ENCODE data around the gene EDN1.
"Not testable (repeated sequence)": the region's sequence is repeated elsewhere in the genome, so short reads cannot be mapped to it uniquely, and the experiment has no call there.

Gene EDN1

DNA sequence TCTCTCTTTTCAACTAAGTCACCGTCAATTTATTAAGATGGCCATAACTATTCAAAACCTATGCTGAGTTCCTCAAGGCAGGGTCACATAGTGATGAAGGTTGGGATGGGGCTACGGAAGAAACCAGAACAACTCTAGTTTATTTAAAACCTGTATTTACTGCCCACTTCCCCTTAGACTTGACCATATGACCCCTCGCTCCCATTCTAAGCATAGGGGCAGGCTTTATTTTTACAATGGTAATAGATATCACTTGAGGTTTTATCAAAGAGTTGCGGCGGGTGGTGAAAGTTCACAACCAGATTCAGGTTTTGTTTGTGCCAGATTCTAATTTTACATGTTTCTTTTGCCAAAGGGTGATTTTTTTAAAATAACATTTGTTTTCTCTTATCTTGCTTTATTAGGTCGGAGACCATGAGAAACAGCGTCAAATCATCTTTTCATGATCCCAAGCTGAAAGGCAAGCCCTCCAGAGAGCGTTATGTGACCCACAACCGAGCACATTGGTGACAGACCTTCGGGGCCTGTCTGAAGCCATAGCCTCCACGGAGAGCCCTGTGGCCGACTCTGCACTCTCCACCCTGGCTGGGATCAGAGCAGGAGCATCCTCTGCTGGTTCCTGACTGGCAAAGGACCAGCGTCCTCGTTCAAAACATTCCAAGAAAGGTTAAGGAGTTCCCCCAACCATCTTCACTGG, 5.5 kb downstream of the EDN1 start:
- no peak for DNase-seq

DNA sequence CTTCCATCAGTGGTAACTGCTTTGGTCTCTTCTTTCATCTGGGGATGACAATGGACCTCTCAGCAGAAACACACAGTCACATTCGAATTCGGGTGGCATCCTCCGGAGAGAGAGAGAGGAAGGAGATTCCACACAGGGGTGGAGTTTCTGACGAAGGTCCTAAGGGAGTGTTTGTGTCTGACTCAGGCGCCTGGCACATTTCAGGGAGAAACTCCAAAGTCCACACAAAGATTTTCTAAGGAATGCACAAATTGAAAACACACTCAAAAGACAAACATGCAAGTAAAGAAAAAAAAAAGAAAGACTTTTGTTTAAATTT, 6.1 kb downstream of the EDN1 start:
- DNase-seq = no peak

DNA sequence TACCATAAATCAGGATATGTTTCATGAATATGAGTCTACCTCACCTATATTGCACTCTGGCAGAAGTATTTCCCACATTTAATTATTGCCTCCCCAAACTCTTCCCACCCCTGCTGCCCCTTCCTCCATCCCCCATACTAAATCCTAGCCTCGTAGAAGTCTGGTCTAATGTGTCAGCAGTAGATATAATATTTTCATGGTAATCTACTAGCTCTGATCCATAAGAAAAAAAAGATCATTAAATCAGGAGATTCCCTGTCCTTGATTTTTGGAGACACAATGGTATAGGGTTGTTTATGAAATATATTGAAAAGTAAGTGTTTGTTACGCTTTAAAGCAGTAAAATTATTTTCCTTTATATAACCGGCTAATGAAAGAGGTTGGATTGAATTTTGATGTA, 6.4 kb downstream of the EDN1 start:
- no peak for DNase-seq

DNA sequence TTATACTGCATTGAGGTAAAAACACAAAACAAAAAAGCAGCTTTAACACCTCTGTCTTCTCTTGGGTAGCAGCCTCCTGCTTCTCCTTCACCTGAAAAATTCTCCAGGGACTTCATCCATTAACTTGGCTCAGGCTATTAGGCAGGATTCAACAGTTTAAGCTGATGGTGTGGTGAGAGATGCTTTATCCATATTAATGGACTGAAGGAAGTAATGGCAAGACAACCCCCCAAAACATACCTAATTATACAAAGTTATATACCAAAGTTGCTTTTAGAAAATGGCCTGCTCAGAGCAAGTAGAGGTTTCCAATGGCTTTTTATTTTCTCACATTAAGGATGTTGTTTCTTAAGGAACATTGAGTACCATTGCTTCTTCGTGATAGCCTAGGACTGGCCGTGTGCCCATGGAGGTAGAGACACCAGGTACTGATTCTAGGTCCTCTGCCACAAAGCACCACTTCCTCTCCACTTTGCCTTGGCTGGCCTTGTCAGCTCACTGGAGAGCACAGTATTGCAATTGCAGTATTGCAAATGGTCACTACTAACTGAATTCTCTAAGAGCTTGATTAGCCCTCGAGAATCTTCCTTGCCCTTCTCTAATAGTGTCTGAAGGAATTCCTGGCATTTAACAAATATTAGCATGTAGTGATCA, 7.3 kb downstream of the EDN1 start:
- DNase-seq = no peak

DNA sequence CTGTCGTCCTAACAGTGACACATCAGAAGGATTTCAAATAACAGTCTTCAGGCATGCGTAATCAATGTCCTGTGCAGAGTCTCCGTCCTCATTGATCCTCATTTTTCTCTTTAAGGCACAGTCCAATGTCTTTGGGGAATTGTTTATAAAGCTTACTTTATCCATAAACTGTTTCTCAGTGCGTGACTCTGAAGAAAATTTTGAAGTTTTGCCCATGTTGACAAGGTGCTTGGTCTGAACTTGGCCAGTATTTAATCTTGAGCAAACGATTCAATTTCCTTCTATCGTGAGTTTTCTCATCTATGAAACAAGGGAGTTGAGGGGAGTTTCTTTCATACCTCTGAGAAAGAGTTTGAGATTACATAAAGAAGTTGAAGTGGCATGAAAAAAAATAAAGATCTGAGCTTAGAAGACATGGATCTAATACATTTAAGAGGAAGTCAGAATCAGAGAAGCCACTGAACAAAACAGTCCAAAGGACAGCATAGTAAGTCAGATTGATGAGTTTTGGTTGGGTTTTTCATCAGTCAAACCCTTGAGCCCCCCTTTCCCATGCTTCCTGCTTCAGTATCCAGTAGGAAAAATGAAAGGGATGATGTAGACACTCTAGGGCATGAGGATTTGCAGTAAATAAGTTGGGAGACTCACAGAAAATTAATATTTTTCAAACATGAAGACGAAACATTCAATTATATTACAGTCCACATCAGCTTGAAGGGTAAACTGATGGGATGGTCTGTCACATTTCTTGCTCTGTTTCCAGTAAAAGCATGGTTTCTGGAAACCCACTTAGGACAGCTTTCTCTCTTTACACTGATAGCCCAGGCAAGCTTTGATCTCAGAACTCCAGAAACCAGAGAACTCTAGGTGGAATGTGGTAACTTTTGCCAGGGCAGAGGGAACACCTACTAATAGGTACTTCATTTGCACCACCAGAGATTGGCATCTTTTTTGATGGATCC, 8.1 kb downstream of the EDN1 start:
- no peak for DNase-seq

DNA sequence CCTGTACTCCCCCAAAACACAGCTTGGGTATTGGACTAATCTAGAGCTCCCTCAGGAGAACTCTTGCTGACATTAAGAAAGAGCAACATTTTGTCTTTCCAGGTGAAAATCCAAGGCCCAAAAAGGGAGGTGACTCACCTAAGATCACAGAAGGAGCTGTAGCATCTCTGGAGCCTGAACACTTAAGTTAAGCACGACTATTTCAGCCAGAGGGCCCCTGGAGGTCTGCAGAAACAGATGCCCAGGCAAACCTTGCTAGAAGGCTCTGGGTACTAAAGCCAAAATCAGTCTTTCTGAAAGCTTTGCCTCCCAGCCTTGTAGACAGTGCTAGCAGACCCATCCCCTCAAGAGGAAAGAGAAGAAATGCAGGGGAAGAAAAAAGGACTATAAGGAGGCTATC, 8.8 kb downstream of the EDN1 start:
- no peak for DNase-seq

DNA sequence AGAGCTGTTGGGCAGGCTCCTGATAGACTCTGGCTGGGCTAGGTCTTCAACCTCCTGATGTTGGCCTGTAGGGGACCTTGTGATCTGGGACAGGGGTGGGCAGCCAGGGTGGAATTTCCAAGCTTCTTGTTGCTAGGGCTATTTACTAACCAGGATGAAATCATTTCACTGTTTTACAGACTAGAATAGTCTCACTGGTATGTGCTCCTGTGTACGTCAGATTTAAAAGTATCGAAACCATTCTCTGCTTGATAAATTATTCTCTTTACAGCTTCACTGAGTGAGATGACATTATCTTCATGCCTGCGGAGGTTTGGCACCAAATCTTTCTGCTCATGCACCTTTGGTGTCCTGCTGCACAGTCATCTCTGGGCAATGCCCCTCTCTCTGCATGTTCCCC, 10.9 kb downstream of the EDN1 start:
- DNase-seq = no peak

DNA sequence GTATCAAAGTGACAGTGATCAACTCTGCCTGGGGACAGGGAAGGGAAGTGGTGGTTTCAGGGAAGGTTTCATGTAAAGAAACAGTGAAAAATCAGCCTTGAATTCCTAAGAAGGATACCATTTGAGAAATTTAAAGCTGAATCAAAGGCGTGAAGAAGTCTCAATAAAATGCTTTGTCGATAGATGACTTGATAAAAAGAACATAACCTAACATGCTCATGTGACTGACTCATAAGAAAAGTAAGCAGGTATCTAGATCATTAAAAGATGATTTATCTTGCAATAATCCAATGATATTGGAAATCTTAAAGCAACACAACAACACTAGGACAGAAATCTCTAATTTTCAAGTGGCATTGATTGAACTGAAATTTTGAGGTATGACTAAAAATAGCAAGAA, 14.3 kb downstream of the EDN1 start:
- DNase-seq = no peak

DNA sequence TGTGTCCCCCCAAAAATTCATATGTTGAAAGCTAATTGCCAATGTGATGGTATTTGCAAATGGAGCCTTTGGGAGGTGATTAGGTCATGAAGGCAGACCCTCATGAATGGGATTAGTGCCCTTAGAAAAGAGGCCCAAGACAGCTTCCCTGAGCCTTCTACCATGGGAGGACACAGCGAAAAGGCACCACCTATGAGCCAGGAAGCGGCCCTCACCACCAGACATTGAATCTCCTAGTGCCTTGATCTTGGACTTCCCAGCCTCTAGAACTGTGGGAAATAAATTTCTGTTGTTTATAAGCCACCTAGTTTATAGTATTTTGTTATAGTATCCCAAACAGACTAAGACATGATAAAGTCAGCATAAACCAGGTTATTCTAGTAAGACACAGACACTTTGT, 18.9 kb downstream of the EDN1 start:
- DNase-seq = no peak

DNA sequence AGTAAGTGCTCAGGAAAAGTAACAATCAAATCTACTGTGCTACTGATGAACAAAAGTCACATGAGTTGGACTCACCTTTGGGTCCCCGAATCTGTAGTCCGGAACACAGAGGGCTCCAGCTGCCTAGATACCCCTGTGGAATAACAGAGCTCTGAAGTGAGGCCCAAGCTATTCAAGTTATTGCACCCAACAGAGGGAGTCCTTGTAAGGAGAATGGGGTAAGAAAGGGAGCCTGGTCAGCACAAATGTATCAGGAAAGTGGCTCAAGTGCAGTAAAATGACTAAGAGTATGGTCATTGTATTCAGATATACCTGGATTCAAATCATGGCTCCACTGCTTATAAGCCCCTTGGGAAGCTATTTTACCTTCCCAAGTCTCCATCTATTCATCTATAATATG, 20.9 kb downstream of the EDN1 start:
- DNase-seq = no peak

DNA sequence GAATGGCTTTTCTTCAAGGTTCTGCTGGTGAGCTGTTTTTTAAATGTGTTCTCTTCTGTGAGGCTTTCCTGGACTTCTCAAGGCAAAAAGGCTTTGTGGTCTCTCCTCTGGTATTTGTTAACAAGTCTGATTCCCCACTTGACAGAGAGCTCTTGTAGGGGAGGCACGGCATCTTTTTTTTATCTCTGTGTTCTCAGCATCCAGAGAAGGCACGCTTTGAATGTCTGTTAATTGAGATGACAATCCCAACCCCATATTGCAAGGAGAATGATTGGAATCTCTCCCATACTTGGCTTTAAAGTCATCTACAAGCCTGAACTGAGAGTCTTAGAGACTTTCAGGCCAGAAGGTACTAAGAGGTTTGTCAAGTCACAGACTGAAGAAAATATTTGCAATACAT, 22.6 kb downstream of the EDN1 start:
- no peak for DNase-seq

DNA sequence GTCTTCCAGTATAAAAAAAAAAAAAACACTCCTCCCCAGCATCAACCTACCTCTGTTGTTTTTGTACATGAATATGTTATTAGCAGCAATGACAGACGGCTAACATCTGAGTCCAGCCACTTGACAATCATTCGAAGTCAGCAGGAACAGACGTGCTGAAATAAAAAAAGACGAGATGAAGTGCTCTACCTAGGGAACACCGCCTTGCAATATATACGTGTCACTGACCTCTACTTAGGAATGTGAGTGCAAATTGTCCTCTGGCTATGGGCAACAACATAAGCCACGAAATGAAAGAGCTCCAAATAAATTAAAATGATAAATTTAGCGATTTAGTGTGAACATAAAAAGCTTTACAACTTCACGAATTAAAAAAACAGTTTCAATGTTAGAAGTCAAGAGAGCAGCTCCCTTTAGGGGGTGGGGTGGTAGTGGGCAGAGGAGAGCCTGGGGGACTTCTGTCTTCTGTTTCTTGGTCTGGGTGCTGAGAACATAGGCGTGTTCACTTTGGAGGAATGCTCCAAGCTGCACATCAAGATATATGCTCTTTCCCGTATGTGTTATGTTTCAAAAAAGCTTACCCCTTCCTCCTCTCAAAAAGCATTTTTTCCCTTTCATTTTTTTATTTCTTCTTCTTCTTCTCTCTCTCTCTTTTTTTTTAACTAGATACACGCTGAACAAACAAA, 23.3 kb downstream of the EDN1 start:
- no peak for DNase-seq

DNA sequence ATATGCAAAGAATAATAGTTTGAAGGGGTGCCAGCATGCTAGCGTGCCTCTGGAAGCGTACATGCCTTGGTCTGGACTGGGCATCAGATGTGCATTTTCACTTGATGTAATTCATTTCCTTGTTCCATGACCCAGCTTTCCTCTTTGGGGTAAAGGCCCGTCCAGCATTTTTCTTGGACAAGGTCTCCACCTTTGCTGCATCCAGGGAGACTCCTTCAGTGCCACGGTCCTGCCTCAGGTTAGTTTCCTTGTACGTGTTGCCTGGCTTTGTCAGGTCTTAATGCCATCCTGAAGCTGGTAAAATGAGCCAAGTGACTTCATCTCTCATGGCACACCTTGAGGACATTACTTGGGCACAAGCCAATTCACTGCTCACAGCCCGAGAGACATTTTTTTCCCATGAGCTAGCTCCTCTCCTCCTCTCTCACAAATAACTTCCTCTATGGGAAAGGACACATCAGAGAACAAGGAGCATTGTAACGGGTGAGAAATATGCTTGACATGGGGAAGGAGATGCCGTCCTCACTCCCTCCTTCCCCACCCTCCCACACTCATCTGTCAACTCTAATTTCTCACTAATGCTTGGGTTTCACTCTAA, 23.9 kb downstream of the EDN1 start:
- no peak for DNase-seq

DNA sequence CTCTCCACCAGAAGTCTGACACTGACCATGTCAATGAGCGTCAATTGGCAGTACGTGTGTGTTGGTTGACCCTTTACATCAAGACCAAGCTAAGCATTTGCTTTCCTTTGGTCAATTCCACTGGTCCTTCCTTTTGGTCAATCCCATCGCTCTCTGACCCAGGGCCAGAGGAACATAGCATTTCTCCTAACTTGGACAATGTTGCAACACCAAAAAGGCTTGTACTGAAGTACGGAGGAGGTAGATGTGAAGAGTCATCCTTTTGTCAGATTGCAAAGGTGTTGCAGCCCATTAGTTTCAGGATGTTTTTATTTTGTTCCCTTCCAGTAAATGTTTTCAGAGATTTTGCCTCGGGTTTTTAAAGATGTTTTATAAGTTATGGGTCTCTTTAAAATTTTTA, 24.6 kb downstream of the EDN1 start:
- DNase-seq = no peak

DNA sequence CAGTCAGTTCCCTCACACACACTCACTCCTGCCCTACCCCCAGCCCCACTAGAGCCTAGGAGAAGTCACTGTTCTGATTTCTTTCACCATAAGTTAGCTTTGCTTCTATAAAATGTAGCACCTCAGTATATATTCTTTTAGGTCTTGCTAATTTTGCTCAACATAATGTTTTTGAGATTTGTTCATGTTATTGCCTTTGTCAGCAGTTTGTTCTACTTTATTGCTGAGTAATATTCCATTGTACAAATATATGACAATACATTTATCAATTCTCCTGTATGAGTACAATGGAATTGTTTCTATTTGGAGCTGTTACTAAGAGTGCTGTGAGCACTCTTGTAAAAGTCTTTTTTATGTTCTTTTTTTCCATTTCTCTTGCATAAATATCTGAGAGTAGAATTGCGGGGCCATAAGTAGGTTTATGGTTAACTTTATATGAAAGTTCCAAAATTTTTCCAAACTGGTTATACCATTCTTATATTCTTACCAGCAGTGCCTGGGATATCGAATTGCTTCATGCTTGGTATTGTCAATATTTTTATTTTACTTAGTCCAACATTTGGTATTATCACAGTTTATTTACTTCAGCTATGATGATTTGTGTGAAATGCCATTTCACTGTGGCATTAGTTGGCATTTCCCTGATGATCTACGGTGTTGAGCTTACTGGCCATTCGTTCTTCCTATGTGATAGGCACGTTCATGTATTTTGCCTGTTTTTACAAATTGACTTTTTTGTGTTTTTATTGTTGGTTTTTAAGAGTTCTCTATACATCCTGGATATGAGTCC, 25.3 kb downstream of the EDN1 start:
- DNase-seq = no peak

DNA sequence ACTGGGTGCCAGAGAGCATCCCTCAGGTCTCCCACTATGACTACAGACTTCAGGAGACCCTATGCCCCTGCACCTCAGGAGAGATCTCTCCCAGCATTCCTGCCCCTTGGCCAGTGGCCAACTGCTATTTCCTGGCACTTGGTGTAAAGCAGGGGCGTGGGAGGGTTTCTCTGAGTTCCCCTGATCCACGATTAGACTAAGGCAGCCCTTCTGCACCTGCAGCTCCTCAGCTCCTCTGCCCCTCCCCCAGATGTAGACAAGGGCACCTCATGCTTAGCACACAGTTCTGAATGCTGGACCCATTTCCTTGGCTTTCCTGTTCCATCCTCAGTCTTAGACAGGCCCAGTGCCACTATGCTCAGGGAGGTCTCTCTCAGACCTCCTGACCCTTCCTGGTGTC, 28.6 kb downstream of the EDN1 start:
- no peak for DNase-seq

DNA sequence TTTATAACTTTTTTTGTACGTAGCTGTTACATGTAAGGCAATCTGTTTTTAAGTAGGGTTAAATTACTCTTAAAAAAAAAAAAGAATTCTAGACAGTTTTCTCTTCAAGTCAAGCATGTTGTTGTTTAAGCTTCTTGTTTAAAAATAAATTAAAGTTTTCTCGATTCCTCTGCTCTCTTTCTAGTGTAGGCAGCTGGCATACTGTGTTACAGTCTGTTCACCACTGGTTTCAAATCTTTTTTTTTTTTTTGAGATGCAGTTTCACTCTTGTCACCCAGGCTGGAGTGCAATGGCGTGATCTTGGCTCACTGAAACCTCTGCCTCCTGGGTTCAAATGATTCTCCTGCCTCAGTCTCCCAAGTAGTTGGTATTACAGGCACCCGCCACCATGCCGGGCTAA, 29.9 kb downstream of the EDN1 start:
- DNase-seq = not testable (repeated sequence)

DNA sequence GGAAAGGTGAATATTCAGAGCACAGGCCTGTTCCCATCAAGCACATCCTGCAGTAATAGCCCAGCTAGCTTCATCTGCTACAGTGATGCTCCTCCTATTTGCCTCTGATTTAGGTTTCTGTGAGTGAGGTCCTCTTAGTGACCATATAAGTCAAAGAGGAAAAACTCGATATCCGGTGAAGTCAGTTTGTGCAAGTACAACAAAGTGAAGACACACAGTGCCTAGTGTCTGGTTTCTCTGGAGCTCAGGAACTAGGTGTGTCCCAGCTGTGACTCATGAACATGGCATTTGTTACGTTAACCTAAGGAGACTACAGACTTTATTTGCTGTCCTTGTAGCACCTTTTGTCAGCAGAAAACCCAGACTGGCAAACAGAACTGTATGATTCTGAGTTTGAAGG, 33.9 kb downstream of the EDN1 start:
- DNase-seq = no peak

DNA sequence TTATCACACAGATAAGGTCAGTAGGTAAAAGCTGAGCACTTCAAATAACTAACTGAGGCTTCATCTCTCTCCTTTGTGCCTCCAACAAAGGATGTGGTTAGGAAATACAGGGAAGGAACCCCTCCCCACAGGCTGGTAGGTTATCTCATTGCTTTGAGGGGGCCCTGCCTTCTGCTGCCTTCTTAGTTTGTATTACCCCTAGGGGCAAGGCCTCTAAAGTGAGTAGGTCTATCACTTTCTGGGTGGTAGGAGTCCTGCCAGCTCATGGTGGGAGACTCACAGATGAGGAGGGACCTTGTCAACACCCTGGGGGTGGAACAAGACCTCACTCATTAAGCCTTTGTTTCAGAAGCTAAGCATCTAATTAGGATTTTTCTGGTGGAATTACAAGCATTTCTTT, 34.6 kb downstream of the EDN1 start:
- DNase-seq = no peak

DNA sequence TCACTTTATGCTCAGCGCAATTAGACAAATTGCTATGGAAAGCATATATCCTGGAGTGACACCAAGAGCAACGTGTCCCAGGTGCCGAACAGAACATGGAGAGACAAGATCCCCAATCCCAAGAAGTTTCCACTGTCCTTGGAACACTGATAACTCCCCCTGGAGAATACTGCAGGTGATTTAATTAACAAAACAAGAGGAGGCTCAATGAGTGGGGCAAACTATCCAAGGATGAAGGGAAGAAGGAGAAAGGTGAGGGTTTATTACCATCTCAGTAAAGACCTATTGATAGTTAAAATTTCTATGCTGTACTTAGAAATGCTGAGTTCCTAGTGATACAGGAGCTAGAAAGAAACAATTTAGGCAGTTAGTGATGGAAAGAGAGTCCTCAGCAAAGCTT, 35.7 kb downstream of the EDN1 start:
- no peak for DNase-seq

DNA sequence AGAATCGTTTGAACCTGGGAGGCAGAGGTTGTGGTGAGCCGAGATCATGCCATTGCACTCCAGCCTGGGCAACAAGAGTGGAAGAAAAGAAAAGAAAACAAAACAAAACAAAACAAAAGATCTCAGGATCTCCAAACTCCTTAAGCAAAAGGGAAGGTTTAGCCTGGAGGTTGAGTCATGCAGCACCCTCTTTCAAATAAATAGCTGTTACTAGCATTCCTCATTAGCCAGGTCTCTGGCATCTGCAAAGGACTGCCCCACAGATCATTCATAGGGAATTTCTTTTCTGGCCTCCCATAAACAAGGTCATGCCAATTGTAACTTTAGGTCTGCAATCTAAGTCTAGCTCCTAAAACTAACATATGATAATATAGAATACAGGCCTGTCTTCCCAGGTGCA, 37.2 kb downstream of the EDN1 start:
- DNase-seq = no peak

DNA sequence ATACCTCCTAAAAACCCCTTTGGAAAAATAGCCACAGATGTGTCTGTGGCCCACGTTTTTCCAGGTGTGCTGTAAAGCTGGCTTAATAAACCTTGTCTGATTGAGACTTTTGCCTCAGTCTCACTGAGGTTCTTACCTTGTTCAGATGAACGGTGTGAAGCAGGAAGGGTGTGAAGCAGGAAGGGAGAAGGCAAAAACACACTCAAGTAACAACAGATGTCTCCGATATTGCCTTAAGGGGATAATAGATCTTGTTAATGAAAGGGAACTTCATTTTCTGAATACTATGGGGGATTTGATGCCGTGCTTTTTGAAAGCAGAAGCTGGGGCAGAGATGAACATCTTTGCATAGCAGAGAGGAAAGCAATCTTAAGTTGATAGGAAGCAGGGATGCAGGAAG, 37.8 kb downstream of the EDN1 start:
- DNase-seq = no peak
